LNCAP (cell line): ENCODE measurements around the gene PDGFA.

Experiments
- TF ChIP-seq, protein P1 (sequence below): fragments of 450-650 bp; IDR thresholded peaks from 2 replicates; pipeline ENCODE4 v1.5.1; 2017; ENCODE audit warnings: mild to moderate bottlenecking

The PDGFA gene

DNA sequence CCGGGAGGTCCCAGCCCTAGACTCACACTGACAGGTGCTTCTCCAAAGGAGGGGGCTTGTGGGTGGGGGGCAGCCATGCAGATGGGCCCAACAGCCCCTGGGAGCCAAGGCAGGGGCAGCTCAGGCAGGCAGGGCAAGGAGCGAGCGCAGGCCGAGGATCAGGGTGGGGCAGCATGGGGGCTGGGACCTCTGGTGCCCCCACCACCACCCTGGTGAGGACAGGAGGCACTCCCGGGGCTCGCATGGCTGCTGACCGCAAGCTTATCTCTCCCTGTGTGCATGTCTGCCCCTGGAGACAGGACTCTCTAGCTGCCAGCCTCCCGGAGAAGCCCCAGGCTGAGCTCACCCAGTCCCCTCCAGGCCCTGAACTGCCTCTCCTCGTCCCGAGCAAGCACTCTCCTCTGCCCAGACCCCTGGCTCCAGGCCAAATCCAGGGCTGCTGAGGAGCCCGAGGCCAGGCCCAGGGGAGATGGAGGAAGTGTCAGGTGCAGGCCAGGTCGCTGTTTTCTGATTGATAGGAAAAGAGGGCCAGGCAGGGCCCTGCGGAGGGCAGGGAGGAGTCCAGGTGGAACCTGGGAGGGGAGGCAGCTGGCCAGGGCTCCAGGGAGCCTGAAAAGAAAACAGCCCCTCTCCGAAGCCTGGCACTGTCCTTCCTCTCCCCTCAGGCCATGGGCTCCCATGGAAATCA, 39.0 kb downstream of the PDGFA start:
- TF ChIP-seq, protein P1, sequence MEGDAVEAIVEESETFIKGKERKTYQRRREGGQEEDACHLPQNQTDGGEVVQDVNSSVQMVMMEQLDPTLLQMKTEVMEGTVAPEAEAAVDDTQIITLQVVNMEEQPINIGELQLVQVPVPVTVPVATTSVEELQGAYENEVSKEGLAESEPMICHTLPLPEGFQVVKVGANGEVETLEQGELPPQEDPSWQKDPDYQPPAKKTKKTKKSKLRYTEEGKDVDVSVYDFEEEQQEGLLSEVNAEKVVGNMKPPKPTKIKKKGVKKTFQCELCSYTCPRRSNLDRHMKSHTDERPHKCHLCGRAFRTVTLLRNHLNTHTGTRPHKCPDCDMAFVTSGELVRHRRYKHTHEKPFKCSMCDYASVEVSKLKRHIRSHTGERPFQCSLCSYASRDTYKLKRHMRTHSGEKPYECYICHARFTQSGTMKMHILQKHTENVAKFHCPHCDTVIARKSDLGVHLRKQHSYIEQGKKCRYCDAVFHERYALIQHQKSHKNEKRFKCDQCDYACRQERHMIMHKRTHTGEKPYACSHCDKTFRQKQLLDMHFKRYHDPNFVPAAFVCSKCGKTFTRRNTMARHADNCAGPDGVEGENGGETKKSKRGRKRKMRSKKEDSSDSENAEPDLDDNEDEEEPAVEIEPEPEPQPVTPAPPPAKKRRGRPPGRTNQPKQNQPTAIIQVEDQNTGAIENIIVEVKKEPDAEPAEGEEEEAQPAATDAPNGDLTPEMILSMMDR: no peak

DNA sequence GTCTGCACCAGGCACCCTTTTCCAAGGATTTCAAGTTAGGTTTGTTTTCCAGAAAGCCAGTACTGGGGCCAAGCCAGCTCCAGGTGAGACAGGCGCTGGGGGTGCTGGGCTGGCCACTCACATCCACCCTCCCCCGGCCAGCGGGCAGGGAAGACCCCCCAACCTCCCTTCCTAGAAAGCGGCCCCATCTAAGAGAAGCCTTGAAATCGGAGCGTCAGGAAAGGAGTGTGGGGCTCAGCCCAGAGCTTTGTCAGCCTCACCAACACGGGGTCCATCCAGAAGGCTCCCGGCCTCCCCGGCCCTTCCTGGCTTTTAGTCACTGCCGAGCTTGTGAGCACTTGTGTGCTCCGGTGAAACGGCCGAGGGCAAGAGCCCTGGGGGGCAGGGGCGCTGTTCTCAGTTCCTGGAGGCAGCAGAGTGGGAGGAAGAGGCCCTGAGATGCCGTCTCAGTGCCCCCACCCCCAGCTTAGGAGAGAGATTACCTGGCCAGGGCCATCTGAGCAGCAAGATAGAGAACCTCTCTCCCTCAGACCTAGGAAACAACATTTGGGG, 39.6 kb downstream of the PDGFA start:
- TF ChIP-seq, protein P1: no peak

DNA sequence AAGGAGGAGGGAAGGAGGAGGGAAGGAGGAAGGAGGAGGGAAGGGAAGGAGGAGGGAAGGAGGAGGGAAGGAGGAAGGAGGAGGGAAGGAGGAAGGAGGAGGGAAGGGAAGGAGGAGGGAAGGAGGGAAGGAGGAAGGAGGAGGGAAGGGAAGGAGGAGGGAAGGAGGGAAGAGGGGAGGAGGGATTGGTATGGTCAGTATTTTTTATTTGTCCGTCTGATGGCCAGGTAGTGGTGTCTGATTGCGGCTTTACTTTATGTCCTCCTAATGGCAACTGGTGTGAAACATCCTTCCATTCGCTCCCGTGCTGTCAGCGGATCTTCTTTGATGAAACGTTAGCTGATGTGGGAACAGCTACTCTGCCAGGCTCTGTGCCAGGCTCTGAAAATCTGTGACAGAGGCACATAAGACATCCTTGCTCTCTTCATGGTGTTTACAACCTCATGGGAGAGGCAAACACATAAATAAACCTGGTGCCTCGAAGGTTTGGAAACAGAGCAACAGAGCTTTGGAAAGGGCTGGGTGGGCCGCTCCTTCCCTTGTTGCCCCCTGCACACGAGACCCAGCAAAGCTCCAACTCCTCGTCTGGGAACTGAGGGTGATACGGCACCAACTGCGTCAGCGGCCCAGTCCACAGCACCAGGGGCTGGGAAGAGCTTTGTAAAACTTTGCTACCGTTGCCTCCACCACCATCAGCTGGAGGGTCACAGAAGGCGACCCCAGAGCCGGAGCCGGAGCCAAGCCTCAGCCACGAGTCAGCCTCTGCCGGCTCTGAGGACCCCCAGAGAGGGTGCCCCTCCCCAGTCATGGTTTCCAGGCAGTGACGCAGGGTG, 40.3 kb downstream of the PDGFA start:
- TF ChIP-seq, protein P1: no peak

DNA sequence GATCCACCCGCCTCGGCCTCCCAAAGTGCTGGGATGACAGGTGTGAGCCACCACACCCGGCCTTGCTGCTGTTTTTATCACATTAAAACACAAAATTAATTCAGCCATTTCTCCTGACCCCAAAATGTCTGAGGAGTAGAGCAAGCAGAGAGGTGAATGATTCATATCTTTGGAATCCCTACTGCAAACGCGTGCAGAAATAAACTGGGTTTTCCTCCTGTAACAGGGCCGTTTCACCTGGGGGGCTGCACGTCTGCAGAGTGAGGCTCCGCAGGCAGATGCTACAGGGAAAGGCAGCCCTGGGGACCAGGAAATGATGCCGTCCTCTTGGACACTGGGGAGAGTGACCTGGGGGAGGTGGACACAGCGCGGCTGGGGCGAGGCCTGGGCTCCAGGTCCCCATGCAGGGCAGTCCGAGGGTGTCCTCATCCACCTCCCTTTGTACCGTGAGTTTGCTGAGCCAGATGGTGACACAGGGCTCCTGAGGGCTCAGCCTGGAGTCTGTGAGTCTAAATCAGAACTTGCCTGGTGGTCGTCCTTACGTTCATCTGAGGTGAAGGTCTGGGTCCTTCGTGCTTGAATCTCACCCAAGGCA, 41.9 kb downstream of the PDGFA start:
- TF ChIP-seq, protein P1: no peak

DNA sequence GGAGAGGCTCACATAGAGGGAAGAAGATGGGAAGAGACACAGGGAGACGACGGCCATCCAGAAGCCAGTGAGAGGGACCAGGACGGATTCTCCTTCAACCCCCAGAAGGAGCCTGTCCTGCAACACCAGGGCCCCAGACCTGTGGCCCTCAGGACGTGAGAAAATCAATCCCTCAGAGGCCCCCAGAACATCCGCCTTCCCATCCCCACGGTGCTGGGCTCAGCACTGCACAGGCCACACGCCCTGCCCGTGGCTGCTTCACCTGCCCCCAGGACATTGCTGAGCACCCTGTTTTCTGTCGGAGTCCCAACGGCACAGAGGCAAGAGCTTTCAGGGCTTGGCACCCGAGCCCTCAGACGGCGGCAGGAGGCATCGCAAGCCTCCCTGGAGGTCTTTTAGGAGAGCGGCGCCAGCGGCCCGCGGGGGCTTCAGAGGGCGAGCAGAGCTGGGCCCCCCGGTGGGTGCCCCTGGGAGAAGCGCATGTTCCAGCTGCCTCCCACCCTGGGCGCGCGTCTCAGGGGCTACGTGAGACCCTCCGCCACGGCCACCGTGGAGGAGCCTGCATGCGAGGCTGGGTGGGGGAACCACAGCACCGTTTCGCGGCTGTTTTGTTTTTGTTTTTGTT, 42.8 kb downstream of the PDGFA start:
- TF ChIP-seq, protein P1: no peak

DNA sequence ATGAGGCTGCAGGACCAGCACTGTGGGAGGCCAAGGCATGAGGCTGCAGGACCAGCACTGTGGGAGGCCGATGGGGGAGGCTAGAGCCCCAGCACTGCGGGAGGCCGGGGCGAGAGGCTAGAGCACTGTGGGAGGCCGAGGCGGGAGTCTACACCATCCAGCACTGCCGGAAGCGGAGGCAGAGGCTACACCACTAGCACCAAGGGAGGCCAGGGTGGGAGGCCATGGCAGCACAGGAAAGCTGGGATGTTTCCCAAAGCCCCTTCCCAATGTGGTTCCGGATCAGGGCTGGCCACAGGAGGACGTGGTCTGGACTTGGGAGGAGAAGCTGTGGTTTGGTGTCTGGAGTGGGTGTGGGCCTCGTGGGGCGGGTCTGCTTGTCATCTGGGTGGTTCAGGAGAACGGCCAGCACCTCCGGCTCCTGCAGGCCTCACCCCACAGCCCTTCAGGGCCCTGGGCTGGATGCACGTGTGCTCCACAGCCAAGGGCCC, 43.6 kb downstream of the PDGFA start:
- TF ChIP-seq, protein P1: no peak

DNA sequence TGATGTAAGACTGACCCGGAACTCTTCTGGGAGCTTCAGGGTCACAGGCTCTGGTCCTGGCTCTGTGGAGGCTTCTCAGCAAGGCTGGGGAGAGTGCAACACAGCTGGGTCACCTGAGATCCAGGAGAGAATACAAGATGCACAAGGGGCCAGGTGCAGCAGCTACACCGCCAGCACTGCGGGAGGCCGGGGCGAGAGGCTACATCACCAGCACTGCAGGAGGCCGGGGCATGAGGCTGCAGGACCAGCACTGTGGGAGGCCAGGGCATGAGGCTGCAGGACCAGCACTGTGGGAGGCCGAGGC, 44.3 kb downstream of the PDGFA start:
- TF ChIP-seq, protein P1: no peak
